GM18858 (cell line): ENCODE data around the gene DDHD1.

ENCODE experiments used
- ATAC-seq: cut with Tn5 transposase; IDR thresholded peaks from one replicate; pipeline ENCODE4 v1.9.1; 2021; ENCODE audit not compliant: unreplicated experiment

DDHD1 gene

DNA sequence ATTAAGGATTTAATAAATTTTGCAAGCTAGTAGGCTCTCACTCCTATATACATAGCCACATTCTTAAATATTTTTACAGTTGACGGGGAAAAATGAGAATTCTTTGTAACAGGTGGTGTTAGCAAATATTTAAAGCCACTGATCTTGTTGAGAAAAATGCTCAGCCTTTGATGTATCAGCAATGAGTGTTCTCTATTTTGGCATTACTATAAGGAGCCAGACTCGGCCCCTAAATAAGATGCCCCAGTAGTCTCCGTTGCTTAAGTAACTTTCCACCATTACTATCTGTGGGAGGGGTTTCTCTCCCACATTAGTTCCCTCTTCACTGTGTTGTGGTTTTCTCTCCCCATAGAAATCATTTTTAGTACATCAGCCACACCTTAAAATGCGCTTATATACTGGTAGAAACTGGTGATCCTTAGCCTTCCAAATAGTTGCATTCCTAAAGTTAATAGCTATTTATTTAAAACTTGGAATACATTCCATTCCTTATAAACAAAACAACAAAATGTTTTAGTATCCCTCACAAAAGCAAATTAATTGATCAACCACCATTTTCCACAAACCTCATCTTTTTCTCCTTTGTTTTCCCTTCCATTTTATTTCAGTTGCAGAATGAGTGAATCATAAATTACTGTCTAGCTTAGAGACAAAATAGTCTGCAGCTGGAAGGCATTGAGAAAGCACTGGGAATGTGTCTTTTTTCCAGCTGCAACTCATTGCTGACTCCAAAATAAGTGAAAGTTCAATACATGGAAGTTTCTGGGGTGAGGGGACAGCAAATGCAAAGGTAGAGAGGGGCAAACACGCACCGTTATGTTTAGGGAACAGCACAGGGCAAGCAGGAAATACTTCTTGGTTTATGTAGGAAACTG is 117.5 kb downstream of the DDHD1 start:
- ATAC-seq = no peak

DNA sequence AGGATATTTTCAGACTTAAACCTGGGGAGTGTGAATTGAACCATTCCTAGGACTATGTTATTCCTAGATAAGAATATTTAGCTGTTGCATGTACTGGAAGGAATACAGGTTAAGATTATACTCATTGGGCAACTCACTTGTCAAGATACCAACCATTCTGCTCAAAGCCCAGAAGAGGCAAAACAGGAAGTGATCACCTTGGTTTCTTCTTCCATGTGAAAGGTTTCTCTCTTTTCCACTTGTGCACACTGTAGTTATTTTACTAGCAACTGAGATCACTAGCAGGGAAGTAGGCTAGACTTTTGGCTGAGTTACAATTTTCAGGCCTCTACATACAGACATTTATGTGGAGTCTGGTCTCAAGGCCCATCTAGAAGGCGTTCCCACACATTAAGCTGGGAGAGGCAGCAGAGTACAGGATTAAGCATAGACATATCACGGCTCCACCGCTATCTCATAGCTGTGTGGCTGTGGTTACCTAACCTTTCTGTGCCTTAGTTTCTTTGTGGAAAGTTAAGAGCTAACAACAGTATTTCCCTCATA is 118.4 kb downstream of the DDHD1 start:
- ATAC-seq = no peak

DNA sequence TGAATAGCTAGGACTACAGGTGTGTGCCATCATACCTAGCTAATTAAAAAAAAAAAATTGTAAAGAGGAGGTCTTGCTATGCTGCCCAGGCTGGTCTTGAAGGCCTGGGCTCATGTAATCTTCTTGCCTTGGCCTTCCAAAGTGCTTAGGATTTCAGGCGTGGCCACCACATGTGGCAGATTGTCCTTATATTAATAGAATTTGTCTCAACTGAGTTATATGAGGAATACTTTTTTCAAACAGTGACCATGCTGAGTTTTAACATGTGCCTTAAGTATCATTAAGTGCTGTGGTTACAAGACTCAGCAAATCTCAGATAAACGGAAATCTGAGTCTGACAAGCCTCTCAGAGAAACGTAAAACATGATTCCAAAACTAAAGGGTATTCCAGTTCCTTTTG is 119.1 kb downstream of the DDHD1 start:
- ATAC-seq = no peak

DNA sequence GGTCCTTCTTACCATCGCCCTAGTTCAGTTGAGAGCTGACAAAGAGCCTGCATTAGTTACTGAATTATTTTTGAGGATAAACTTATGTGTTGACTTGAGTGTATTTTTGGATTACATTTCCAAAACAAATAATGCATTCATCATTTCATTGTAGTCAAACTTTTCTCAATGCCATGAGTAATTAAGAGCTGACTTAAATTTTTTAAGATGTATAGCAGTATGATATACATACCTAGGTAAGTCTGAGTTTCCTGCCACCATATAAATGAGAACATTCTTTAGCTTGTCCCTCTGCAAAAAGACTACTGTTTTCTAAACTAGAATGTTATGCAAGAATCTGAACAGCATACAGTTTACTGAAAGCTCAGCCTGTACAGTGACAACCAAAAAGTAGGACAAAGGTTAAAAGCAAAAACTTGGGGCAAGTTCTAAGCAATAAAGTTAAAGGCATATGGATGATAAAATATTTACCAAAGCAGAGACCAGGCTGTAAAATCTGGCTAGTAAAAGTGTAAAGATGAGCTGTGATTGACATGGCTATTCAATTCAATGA is 120.2 kb downstream of the DDHD1 start:
- ATAC-seq = no peak

DNA sequence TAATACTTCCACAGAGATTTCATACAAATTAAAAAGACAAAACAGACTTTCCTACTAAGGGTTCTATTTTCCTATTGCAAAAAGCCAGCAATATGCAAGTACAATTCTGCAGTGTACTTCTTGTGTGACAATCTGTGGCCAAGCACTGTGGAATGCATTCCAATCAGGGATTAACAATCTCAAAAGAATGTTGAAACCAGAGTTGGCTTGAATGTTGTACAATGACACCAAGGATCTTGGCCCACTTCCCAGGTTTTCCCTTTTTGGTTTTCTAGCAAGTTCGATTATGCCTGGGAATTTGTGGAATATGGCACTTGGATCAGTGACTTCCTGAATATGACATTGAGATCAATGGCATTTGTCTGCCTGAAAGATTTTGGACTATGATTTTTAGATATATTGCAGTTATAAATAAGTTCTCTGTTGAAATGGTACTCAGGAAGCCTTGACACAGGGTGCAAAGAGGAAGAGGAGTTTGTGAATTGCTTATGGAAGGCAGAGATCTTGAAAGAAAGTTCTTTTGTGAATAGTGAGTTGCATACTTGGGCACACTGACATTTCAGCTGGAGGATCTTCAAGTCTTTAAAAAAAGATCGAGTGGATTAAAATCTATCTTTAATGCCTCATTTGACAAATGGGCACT is 120.8 kb downstream of the DDHD1 start:
- no peak for ATAC-seq

DNA sequence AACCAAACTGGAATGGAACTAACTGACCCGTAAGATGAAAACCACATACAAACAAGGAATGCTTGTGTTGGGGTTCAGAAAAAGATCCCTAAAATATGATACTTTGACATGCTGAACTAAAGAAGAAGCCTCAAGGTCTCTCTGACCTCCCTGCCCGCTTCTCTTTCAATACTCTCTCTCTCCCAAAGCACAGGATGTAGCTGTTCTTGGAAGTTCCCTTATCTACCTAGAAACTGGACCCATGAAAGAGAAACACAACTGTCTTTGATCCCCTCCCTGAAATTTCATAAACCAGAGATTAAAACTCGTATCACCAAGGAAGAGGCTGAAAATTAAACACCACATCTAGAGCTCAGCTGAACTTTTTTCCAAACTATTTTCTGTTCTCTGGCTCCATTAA is 125.6 kb downstream of the DDHD1 start:
- ATAC-seq = no peak

DNA sequence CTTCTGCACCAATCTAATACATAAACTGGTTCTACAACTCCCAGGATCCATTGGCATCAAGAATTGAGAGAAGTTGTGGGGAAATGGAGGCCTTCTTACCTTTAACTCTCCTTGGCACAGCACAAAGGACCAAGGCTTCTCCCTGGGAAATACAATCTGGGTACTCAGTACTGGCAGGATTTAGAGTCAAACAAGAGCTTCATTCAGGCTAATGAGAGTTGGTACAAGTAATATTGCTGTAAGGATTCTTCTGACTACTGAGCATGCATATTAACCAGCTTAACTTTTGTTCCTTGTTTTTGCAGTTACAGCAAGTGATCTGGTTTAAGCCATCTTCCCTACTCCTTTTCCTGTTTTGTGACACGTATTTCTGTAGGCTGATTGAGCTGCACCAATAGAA is 126.1 kb downstream of the DDHD1 start:
- no peak for ATAC-seq

DNA sequence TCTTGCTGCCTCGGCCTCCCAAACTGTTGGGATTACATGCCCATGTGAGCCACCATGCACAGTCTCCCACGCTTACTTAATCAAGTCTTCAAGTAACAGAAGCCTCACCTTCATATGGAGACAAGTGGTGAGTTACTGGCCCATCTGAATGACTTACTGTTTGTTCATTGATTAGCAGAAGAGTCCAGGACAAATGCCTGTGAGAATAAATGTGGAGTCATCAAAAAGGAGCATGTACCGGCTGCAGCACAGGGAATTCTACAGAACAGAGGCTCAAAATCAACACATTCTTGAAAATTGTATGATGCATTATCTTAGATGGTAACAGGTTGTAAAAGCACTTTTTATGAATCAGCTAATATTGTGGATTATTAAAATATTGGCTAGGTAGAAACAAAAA is 129.8 kb downstream of the DDHD1 start:
- ATAC-seq = no peak

DNA sequence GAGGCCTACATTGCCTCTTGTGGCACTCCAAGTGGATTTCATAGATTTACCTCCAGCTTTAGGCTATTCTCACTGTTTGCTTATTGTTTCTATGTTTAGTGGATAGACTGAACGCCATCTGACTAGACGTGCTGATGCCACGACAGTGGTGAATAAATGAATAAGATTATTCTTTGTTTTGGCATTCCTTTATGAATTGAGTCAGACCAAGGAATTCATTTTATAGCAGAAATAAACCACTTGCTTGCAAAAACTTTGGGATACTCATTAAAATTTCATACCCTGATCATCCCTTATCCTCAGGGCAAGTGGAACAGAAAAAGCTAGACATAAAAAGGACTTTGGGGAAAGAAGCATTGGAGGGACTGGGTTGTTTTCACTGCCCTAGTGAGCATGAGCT is 130.5 kb downstream of the DDHD1 start:
- ATAC-seq = no peak

DNA sequence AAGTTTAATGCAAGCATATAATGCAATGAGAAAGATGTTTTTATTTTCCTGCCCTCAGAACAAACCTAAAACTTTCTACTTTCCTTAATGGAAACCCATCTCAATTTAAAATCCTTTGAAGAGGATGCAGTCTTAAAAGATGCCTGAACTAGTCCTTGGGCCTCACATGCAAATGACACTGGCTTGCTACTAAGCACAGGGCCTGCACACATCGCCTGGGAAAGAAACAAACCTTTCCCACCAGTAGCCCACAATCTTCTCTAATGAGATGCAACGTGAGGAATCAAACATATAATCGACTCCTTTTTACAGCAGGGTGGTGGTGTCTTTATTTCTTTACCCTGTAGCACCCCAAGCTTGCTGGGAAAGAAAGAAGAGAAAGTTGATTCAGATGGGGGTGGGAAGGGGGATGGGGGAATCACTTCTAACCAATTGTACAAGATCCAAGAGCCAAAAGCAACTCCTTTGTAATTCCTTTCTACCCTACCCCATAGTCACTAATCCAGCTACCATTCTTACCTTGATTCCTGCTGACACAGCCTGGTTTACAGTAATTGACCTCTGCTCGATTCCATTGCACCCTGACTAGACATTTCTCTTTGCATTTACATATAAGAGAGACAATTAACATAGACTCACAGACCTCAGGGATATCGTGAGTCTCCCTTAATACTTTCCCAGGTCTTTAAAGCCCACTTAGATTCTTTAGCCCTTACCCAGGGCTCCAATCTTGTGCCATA is 132.8 kb downstream of the DDHD1 start:
- no peak for ATAC-seq

DNA sequence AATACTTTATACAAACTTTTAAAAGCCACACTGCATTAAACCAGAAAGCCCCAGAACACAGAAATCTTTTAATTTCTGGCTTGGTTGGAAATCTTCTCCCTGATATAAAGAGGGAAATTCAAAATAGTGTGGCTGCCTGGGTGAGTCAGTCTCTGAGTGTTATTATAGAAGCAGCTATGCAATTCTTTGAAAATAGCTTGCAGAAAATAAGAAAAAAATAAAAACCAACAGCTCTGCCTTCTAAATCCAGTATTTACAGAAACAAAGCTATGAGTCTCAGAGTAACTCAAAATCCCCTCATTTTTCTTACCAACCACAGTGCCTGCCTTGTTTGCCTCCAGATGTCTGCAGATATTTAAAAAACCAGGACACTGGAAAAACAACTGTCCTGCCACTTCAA is 133.7 kb downstream of the DDHD1 start:
- ATAC-seq = no peak

DNA sequence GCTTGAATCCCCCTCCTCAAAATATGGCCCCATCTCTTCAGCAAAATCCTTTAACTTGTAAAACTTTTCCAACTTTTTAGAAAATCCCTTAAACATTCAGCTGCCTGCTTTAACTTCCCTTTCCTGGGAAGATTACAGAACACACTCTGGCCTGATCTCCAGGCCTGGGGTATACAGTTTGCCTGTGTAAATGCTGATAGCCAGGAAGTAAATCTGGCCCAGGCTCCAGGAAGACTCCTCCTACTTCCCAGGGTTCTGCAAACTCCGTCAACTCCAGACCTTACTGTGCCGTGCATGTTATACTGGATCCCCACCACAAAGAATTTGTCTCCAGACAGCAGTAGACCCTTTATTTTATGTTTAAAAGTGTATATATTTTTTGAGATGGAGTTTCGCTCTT is 135.3 kb downstream of the DDHD1 start:
- no peak for ATAC-seq

DNA sequence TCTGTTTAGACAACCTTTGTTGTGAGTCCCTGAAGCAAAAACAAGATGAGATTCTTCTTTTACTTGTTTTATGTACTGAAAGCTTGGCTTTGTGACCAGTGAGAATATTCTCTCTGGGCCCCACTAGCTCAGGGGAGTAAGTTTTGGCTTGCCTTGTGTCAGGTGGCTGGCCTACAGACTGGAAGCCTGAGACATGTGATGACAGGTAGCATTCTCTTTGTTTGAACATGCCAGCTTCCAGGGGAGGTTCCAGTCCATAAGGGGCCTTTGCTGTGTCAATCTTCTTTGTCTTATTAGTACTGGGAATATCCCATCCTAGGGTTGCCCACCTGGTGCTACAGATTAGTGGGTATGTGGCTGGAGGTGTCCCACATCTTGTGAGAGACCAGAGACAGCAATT is 136.2 kb downstream of the DDHD1 start:
- ATAC-seq = no peak

DNA sequence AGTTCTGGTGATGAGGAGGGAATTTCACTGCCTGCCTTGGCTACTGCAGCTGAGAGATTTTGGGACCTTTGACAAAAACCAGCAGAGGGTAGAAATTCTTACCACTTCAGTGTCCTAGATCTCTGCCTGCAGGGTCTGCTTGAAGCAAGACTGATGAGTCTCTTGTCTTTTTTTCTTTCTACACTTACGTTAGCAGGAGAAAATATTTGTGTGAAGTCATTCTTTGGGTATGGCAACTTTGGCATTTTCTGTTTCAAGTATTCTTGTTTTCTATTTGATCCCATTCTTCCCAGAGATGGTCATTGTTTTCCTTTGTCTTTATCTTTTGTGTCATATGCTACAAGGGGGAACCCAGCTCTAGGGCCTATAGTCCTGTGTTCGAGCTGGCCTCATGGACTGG is 136.6 kb downstream of the DDHD1 start:
- no peak for ATAC-seq

DNA sequence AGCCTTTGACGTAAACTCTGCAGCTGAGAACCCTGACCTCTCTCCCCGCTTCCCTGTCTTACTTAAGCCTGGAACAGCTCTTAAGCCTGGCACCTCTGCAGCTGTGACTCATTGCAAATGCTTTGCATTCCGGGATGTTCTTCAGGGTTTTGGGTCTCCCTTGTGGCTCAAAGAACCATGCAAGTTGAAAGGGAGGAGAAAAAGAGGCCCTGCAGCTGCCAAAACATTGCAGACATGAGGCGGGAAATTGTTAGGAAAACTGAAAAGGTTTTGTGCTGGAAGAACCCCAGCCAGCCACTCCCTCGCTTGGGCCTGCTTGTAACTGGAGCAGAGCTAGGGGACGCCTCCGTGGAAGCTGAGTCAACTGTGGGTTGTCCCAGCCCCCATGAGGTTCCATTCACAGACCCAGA is 142.1 kb downstream of the DDHD1 start:
- ATAC-seq = no peak

DNA sequence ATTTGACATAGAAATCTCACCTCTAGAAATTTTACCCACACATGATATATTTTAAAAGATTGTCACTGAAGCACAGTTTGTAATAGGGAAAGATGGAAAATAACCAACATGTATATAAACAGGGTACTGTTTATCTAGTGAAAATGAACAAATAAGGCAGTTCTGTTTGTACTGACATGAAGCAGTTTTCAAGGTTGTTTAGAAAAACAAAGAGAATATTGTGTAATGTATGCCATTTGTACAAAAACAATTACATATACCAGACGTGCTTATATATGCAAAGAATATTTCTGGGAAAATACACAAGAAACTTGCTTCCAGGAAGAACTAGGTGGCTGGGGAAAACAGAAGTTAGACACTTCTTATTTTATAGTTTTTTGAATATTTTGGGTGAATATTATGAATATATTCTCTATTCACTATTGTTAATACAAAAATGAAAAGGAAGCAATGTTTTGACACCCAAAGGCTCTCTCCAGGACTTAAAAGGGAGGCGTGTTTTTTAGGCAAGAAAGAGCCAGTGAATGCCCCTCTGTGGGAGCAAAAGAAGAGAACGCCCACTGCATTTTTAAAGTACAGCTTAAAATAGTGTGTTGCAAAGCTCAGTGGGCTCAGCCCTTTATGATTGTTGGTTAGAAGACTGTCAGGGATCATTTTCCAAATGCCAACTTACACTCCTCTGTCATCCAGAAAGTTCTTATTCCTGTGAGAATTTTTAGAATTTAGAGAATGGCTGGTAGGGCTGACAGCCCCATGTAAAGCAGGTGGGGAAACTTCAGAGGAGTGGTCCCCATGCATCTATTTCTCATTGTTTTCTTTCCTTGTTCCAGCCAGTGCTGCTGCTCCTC is 142.7 kb downstream of the DDHD1 start:
- ATAC-seq = no peak

DNA sequence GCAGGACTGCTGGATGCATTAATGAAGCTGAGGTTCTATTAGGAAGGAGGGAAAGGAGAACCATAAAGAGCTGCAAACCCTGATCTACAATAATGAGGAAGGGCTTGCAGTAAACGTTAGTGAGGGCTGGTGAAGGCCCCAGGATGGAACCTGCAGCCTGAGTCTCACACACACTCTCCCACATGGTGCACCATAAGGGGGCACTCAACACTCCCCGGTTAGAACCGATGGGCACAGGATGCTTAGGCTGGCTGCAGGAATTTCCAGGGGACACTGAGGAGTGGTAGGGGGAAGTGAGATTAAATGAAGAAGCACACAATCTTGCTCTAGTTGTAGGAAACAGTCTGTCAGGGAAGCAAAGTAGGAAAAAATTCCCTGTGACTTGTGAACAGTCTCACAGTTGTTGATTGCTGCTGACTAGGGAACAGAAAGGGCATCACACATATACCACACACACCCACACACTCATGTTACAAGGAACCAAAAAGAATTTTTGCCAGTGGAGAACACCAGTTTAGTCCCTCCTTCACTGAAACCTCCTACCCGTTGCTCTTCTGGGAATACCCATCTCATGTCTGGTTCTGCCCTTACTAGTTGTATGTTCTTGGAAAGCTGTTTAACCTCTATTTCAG is 146.1 kb downstream of the DDHD1 start:
- no peak for ATAC-seq

DNA sequence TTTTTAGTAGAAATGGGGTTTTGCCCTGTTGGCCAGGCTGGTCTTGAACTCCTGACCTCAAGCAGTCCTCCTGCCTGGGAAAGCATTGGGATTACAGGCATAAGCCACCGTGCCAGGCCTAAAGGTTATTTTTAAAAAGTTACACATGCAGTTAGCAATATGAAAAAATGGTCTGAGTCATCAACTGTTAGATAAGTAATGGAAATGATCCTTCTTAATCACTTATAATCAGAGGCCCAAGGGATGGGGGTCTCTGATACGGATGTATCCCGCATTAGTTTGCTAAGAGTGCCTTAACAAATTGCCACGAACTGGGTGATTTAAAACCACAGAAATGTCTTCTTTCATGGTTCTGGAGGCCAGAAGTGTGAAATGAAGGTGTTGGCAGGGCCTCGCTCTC is 148.1 kb downstream of the DDHD1 start:
- no peak for ATAC-seq

DNA sequence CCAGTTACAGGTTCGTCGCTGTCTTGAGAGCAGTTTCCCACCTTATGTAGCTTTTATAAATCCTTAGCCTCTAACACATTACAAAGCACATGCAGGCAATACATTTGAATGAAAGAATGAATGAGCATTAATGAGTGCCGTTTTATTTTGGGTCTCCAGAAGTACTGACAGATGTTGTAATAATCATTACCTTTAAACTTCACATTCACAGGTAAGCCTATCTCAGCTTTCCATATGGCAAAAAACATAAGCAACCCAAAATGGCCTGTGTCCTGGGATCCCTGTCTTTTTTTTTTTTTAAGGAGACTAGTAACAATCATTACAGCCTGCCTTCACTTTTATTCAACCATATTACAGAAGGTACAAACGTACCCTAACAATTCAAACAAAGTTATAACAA is 149.3 kb downstream of the DDHD1 start:
- ATAC-seq = no peak

DNA sequence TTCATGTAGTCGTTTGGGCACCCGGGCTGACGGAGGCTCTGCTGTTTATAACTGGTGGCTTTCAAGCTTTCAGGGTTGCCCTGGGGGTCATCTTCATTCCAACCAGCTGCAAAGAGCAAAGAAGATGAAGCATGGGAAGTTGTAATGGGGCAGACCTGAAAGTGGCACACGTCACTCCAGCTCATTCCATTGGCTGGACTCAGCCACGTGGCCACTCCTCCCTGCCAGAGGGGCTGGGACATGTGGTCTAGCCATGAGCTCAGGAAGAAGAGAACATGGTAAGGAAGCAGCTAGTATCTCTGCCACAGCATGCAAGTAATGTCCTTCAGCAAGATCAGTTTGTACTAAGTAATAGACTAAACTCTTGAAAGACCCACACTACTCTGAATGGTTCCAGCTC is 150.5 kb downstream of the DDHD1 start:
- no peak for ATAC-seq
